Panc1 (cell line): ENCODE results near the gene FTMT. TPM values are rescaled to one million over a fixed set of nuclear protein-coding genes. Genes with fewer than 3 reads are reported as not detected.

Experiments
- ATAC-seq: fragments of 200-7000 bp; cut with Tn5 transposase; 2 replicates; pipeline ENCODE4 v1.9.1; 2020; ENCODE audit warnings: mild to moderate bottlenecking, moderate library complexity
- BruUV-seq: library from RNA; stranded (reverse); fragments of 400-500 nt; replicated peaks from 2 replicates; lab custom pipeline; 2021; lab: Mats Ljungman, UMichigan
- CTCF ChIA-PET: fragments of 300-600 bp; sonication (Branson Sonifier 250); formaldehyde crosslinking; loops from one replicate; lab custom pipeline; 2022; ENCODE audit warnings: antibody characterized with exemption; lab: Charles Lee
- POLR2A ChIA-PET: fragments of 300-600 bp; sonication (Branson Sonifier 250); formaldehyde crosslinking; loops from one replicate; lab custom pipeline; 2022; ENCODE audit warnings: antibody characterized with exemption; lab: Charles Lee
- DNase-seq: peaks from one replicate; pipeline ENCODE4 v3.0.0-alpha.2; 2010; ENCODE audit warnings: low read depth, low spot score
- H3K27ac ChIP-seq: 2 replicates; pipeline ENCODE4 v1.5.1; 2011; ENCODE audit warnings: mild to moderate bottlenecking, low read length, inconsistent platforms
- H3K27me3 ChIP-seq: fragments of 200-500 bp; sonication (Bioruptor generic); 2 replicates; pipeline ENCODE4 v1.6.0; 2014; ENCODE audit warnings: low read length, inconsistent platforms; ENCODE audit not compliant: control insufficient read depth, insufficient read depth
- H3K36me3 ChIP-seq: fragments of 200-500 bp; sonication (Bioruptor generic); 2 replicates; pipeline ENCODE4 v1.5.1; 2014; ENCODE audit warnings: inconsistent platforms, mild to moderate bottlenecking, low read length, moderate library complexity; ENCODE audit not compliant: control insufficient read depth, insufficient read depth
- H3K4me1 ChIP-seq: 2 replicates; pipeline ENCODE4 v1.5.1; 2011; ENCODE audit warnings: inconsistent platforms, mild to moderate bottlenecking, low read length, moderate library complexity; ENCODE audit not compliant: control insufficient read depth, insufficient read depth
- H3K4me3 ChIP-seq, 2 experiments: 2 replicates each; pipeline ENCODE4 v1.5.1; 2011 to 2012; ENCODE audit warnings: low read depth in 2 of 2, low read length in 2 of 2, mild to moderate bottlenecking in 2 of 2, inconsistent platforms in 1 of 2, moderate library complexity in 1 of 2
- H3K9me3 ChIP-seq: fragments of 200-500 bp; sonication (Bioruptor generic); 2 replicates; pipeline ENCODE4 v1.5.1; 2014; ENCODE audit warnings: low read depth, mild to moderate bottlenecking, inconsistent platforms, low read length, moderate library complexity; ENCODE audit not compliant: control insufficient read depth, insufficient read depth
- CTCF ChIP-seq: fragments of 450-650 bp; IDR thresholded peaks from 2 replicates; pipeline ENCODE4 v1.5.1; 2017; ENCODE audit warnings: mild to moderate bottlenecking
- POLR2AphosphoS5 ChIP-seq: IDR thresholded peaks from 2 replicates; pipeline ENCODE4 v1.6.1; 2012; ENCODE audit warnings: mild to moderate bottlenecking, low read depth, low read length, moderate library complexity
- REST ChIP-seq, 2 experiments: IDR thresholded peaks; 2 replicates each; pipeline ENCODE4 v1.6.1; 2011 to 2012; ENCODE audit warnings: low read depth in 2 of 2, control low read depth in 1 of 2, low read length in 1 of 2, mild to moderate bottlenecking in 1 of 2, moderate library complexity in 1 of 2; ENCODE audit not compliant: insufficient read depth in 1 of 2
- SIN3A ChIP-seq: IDR thresholded peaks from 2 replicates; pipeline ENCODE4 v1.6.1; 2012; ENCODE audit warnings: low read depth, mild to moderate bottlenecking, low read length, moderate library complexity, borderline replicate concordance; ENCODE audit not compliant: insufficient read depth
- TCF7L2 ChIP-seq: IDR thresholded peaks from 2 replicates; pipeline ENCODE4 v1.6.1; 2011; ENCODE audit warnings: mild to moderate bottlenecking, low read depth, low read length, inconsistent platforms
- in situ Hi-C: cut with HindIII; loops from 2 replicates; pipeline ENCODE4 v1.10.0; 2016; ENCODE audit warnings: low sequenced_read_pairs, low pct_unique_long_range_greater_than_20kb
- intact Hi-C: fragments of 100-400 bp; cut with micrococcal nuclease; formaldehyde crosslinking; loops from one replicate; pipeline ENCODE4 v1.10.0; 2022; ENCODE audit not compliant: unreplicated experiment
- total RNA-seq: library from RNA; stranded (reverse); gene quantifications from one replicate; pipeline ENCODE4 v1.2.1, GENCODE V29; 2021; ENCODE audit not compliant: unreplicated experiment

FTMT gene
- total RNA-seq, 1 experiment from 2014 or later: not detected

- in situ Hi-C loops: no loop called here
Observed at GRCh38 chr5:121873409-121873808, 21.7 kb downstream of the FTMT start.

GRCh38 chr5:121885630-121886029 lies 33.9 kb downstream of the FTMT start:
- Histone ChIP-seq H3K4me3 (no peak overlapping the region), H3K36me3 (no peaks in the 10 kb centered on the region), H3K27me3 (no peaks in the 10 kb centered on the region), H3K9me3 (no peaks in the 10 kb centered on the region), H3K27ac (no peak overlapping the region), H3K4me1 (no peaks in the 10 kb centered on the region)
- in situ Hi-C loops: no loop called here
- POLR2A ChIA-PET: no interaction called here
- intact Hi-C loops: no loop called here
- CTCF ChIA-PET: no interaction called here
- TF ChIP-seq CTCF (no peak), TCF7L2 (no peak), REST (IDR thresholded peaks at IDR 0.05; ENCODE audit: insufficient read depth in 1 of 2, low read depth in 2 of 2, low read length in 1 of 2) (no peak), POLR2AphosphoS5 (no peak), SIN3A (no peak)
- ATAC-seq (no peak), DNase-seq (no peak)
- BruUV-seq: no TSS peak

More at GRCh38 chr5:121873409-121873808, 21.7 kb downstream of the FTMT start:
- H3K27me3 ChIP-seq: no peaks in the 10 kb centered on the region
- ATAC-seq: no peak
- H3K9me3 ChIP-seq: no peaks in the 10 kb centered on the region
- POLR2A ChIA-PET: no interaction called here
- CTCF ChIA-PET: no interaction called here
- no peak overlapping the region for H3K4me3 ChIP-seq
- no peaks in the 10 kb centered on the region for H3K4me1 ChIP-seq
- no peak overlapping the region for H3K27ac ChIP-seq
- DNase-seq: no peak
- TF ChIP-seq TCF7L2: no peak
- no peak for TF ChIP-seq REST (IDR thresholded peaks at IDR 0.05; ENCODE audit: insufficient read depth in 1 of 2, low read depth in 2 of 2, low read length in 1 of 2)
- no peak for TF ChIP-seq CTCF
- TF ChIP-seq POLR2AphosphoS5: no peak
- no peak for TF ChIP-seq SIN3A
- intact Hi-C loops: no loop called here
- H3K36me3 ChIP-seq: no peaks in the 10 kb centered on the region
- BruUV-seq: no TSS peak
